H1 (cell line): ENCODE measurements around the gene EEPD1. TPM values are rescaled to one million over a fixed set of nuclear protein-coding genes. Genes with fewer than 3 reads are reported as not detected.

ENCODE experiments used
- CTCF ChIA-PET: fragments of 300-600 bp; sonication (Branson Sonifier 250); formaldehyde crosslinking; loops from one replicate; lab custom pipeline; 2021; ENCODE audit not compliant: partially characterized antibody; lab: Charles Lee
- POLR2A ChIA-PET: fragments of 300-600 bp; sonication (Branson Sonifier 250); formaldehyde crosslinking; loops from one replicate; lab custom pipeline; 2021; ENCODE audit warnings: inconsistent platforms; ENCODE audit not compliant: partially characterized antibody; lab: Charles Lee
- DNase-seq, 2 experiments: peaks; one replicate each; pipeline versions ENCODE4 v3.0.0 to v3.0.0-alpha.2; 2010 to 2022; ENCODE audit warnings: low spot score in 2 of 2, low read depth in 1 of 2, mixed read lengths in 1 of 2
- FAIRE-seq: peaks from 2 replicates; lab custom pipeline; 2011; peaks lifted over from hg19 to GRCh38; lab: Jason Lieb, UNC
- H2AFZ ChIP-seq: 2 replicates; pipeline ENCODE4 v1.8.1; 2012; ENCODE audit warnings: low read length, inconsistent platforms
- H2AK5ac ChIP-seq: 2 replicates; pipeline ENCODE4 v1.6.1; 2013; ENCODE audit warnings: low read depth, low read length
- H2BK120ac ChIP-seq: replicated peaks from 2 replicates; pipeline ENCODE3; 2013; ENCODE audit warnings: low read depth, low read length, inconsistent platforms
- H2BK12ac ChIP-seq: 2 replicates; pipeline ENCODE4 v1.6.1; 2013; ENCODE audit warnings: low read depth, low read length
- H2BK15ac ChIP-seq: 2 replicates; pipeline ENCODE4 v1.6.1; 2013; ENCODE audit warnings: low read length
- H2BK20ac ChIP-seq: 2 replicates; pipeline ENCODE4 v1.6.1; 2013; ENCODE audit warnings: low read length
- H2BK5ac ChIP-seq: 2 replicates; pipeline ENCODE4 v1.6.1; 2013; ENCODE audit warnings: low read depth, low read length
- H3K14ac ChIP-seq: 2 replicates; pipeline ENCODE4 v1.6.1; 2013; ENCODE audit warnings: inconsistent platforms; ENCODE audit not compliant: insufficient read length
- H3K18ac ChIP-seq: 2 replicates; pipeline ENCODE4 v1.6.1; 2013; ENCODE audit warnings: low read length; ENCODE audit errors: extremely low read depth
- H3K23ac ChIP-seq: 2 replicates; pipeline ENCODE4 v1.6.1; 2013; ENCODE audit warnings: inconsistent platforms; ENCODE audit not compliant: insufficient read length
- H3K23me2 ChIP-seq: 2 replicates; pipeline ENCODE4 v1.6.1; 2013; ENCODE audit warnings: low read depth, low read length
- H3K27ac ChIP-seq: 2 replicates; pipeline ENCODE4 v1.6.1; 2011; ENCODE audit warnings: low read depth, low read length, inconsistent platforms
- H3K27me3 ChIP-seq, 4 experiments: replicated peaks in 1 of 4; 1 replicate in 1 of 4; 2 replicates in 3 of 4; pipeline versions ENCODE4 v1.6.1 to v1.8.1; 2011 to 2013; ENCODE audit warnings: low read length in 3 of 4, mild to moderate bottlenecking in 3 of 4, inconsistent platforms in 2 of 4, mixed read lengths in 2 of 4, moderate library complexity in 1 of 4; ENCODE audit not compliant: control insufficient read depth in 3 of 4, insufficient read depth in 3 of 4; ENCODE audit errors: extremely low read depth in 1 of 4
- H3K36me3 ChIP-seq, 4 experiments: 2 replicates each; pipeline versions ENCODE4 v1.6.1 to v1.8.1; 2011 to 2013; ENCODE audit warnings: mild to moderate bottlenecking in 4 of 4, low read length in 3 of 4, moderate library complexity in 2 of 4, control low read depth in 1 of 4, inconsistent platforms in 1 of 4; ENCODE audit not compliant: insufficient read depth in 4 of 4, control insufficient read depth in 2 of 4
- H3K4ac ChIP-seq: replicated peaks from 2 replicates; pipeline ENCODE3; 2013; ENCODE audit warnings: low read length, low read depth, mixed read lengths, inconsistent platforms; ENCODE audit not compliant: insufficient read length
- H3K4me1 ChIP-seq, 4 experiments: replicated peaks in 1 of 4; 1 replicate in 1 of 4; 2 replicates in 3 of 4; pipeline versions ENCODE4 v1.6.1 to v1.8.1; 2011 to 2013; ENCODE audit warnings: low read length in 3 of 4, inconsistent platforms in 2 of 4, mixed read lengths in 1 of 4; ENCODE audit not compliant: insufficient read depth in 4 of 4, control insufficient read depth in 3 of 4
- H3K4me2 ChIP-seq, 2 experiments: 2 replicates each; pipeline versions ENCODE4 v1.6.1 to v1.8.1; 2011 to 2013; ENCODE audit warnings: low read depth in 2 of 2, low read length in 2 of 2, control low read depth in 1 of 2, inconsistent platforms in 1 of 2, mild to moderate bottlenecking in 1 of 2; ENCODE audit not compliant: insufficient read depth in 1 of 2
- H3K4me3 ChIP-seq, 4 experiments: fragments of 200-600, 300-600 bp in 1 of 4; sonication (generic), shearing (Covaris generic), sonication (Bioruptor Twin) in 1 of 4; 2 replicates each; pipeline versions ENCODE4 v1.5.1 to v1.8.1; 2011 to 2016; ENCODE audit warnings: low read length in 4 of 4, low read depth in 3 of 4, control low read depth in 2 of 4, inconsistent platforms in 2 of 4, mild to moderate bottlenecking in 2 of 4, mixed read lengths in 1 of 4, moderate library complexity in 1 of 4; ENCODE audit not compliant: insufficient read depth in 2 of 4; ENCODE audit errors: extremely low read depth in 1 of 4
- H3K56ac ChIP-seq: replicated peaks from 2 replicates; pipeline ENCODE3; 2013; ENCODE audit warnings: low read depth, mild to moderate bottlenecking, mixed read lengths, low read length, inconsistent platforms; ENCODE audit not compliant: insufficient read length
- H3K79me1 ChIP-seq: 2 replicates; pipeline ENCODE4 v1.6.1; 2013; ENCODE audit warnings: low read depth, low read length, control low read depth
- H3K79me2 ChIP-seq, 2 experiments: 2 replicates each; pipeline versions ENCODE4 v1.6.1 to v1.8.1; 2012 to 2013; ENCODE audit warnings: low read length in 2 of 2, mild to moderate bottlenecking in 2 of 2, inconsistent platforms in 1 of 2; ENCODE audit not compliant: insufficient read depth in 2 of 2, control insufficient read depth in 1 of 2
- H3K9ac ChIP-seq, 4 experiments: replicated peaks in 1 of 4; 1 replicate in 1 of 4; 2 replicates in 3 of 4; pipeline versions ENCODE4 v1.6.1 to v1.8.1; 2011 to 2013; ENCODE audit warnings: low read depth in 3 of 4, low read length in 3 of 4, control low read depth in 2 of 4, mild to moderate bottlenecking in 2 of 4, moderate library complexity in 2 of 4, inconsistent platforms in 1 of 4; ENCODE audit errors: extremely low read depth in 1 of 4
- H3K9me3 ChIP-seq, 2 experiments: 2 replicates each; pipeline versions ENCODE4 v1.6.1 to v1.8.1; 2012 to 2013; ENCODE audit warnings: mild to moderate bottlenecking in 2 of 2, moderate library complexity in 2 of 2, control low read depth in 1 of 2, inconsistent platforms in 1 of 2, low read depth in 1 of 2, low read length in 1 of 2, mixed read lengths in 1 of 2; ENCODE audit not compliant: insufficient read depth in 2 of 2
- H4K20me1 ChIP-seq, 2 experiments: replicated peaks in 1 of 2; 2 replicates each; pipeline versions ENCODE3 to v1.8.1; 2011 to 2013; ENCODE audit warnings: inconsistent platforms in 2 of 2, low read length in 2 of 2, mild to moderate bottlenecking in 1 of 2; ENCODE audit not compliant: insufficient read depth in 2 of 2, control insufficient read depth in 1 of 2
- H4K5ac ChIP-seq: 2 replicates; pipeline ENCODE4 v1.6.1; 2013; ENCODE audit warnings: low read length, low read depth, mixed read lengths, inconsistent platforms; ENCODE audit not compliant: insufficient read length
- H4K8ac ChIP-seq: 2 replicates; pipeline ENCODE4 v1.8.0; 2013; ENCODE audit warnings: mild to moderate bottlenecking, moderate library complexity, low read length, inconsistent platforms; ENCODE audit not compliant: insufficient read depth; ENCODE audit errors: extremely low read depth
- H4K91ac ChIP-seq: replicated peaks from 2 replicates; pipeline ENCODE3; 2013; ENCODE audit warnings: low read length, mixed read lengths, inconsistent platforms; ENCODE audit not compliant: insufficient read length
- BACH1 ChIP-seq: IDR thresholded peaks from 2 replicates; pipeline ENCODE4 v1.6.1; 2012; ENCODE audit warnings: low read length, improper control_type of control experiment
- BCL11A ChIP-seq, 2 experiments: IDR thresholded peaks; one replicate each; pipeline ENCODE4 v1.6.1; 2011; ENCODE audit warnings: low read depth in 2 of 2, low read length in 2 of 2, mild to moderate bottlenecking in 2 of 2
- CBX5 ChIP-seq: fragments of 300-800, 300-1000 bp; sonication (generic); IDR thresholded peaks from 2 replicates; pipeline ENCODE4 v1.7.1; 2016; ENCODE audit warnings: antibody characterized with exemption, low read length, low read depth
- FOSL1 ChIP-seq: IDR thresholded peaks from 2 replicates; pipeline ENCODE4 v1.6.1; 2011; ENCODE audit warnings: mild to moderate bottlenecking, low read depth, low read length, moderate library complexity; ENCODE audit not compliant: insufficient read depth
- GABPA ChIP-seq: IDR thresholded peaks from 2 replicates; pipeline ENCODE4 v1.6.1; 2011; ENCODE audit warnings: mild to moderate bottlenecking, low read length, moderate library complexity, borderline replicate concordance; ENCODE audit not compliant: insufficient read depth
- KDM1A ChIP-seq: fragments of 200-600, 300-600 bp; sonication (generic); IDR thresholded peaks from 2 replicates; pipeline ENCODE4 v1.7.1; 2016; ENCODE audit warnings: mild to moderate bottlenecking, low read length, borderline replicate concordance
- POLR2A ChIP-seq, 2 experiments: IDR thresholded peaks; 1 replicate in 1 of 2; 2 replicates in 1 of 2; pipeline ENCODE4 v1.6.1; 2011; ENCODE audit warnings: low read depth in 2 of 2, low read length in 2 of 2, mild to moderate bottlenecking in 2 of 2; ENCODE audit errors: control extremely low read depth in 1 of 2
- SIN3A ChIP-seq, 2 experiments: IDR thresholded peaks in 1 of 2; conservative IDR thresholded peaks in 1 of 2; 2 replicates each; pipeline ENCODE4 v1.6.1; 2011 to 2012; ENCODE audit warnings: low read length in 2 of 2, improper control_type of control experiment in 1 of 2, low read depth in 1 of 2, mild to moderate bottlenecking in 1 of 2
- SP1 ChIP-seq: IDR thresholded peaks from 2 replicates; pipeline ENCODE4 v1.6.1; 2011; ENCODE audit warnings: low read depth, low read length
- SP4 ChIP-seq: IDR thresholded peaks from 2 replicates; pipeline ENCODE4 v1.6.1; 2012; ENCODE audit warnings: low read length, inconsistent platforms
- TBP ChIP-seq: IDR thresholded peaks from 2 replicates; pipeline ENCODE4 v1.6.1; 2011; ENCODE audit warnings: low read depth, low read length, improper control_type of control experiment
- WGBS, 2 experiments: shearing (Covaris generic) in 1 of 2; methylation state at CpG; one replicate each; pipeline versions ENCODE4 v1.1.6 to v1.1.7; 2013 to 2015; ENCODE audit warnings: low lambda C conversion rate in 2 of 2, mixed read lengths in 2 of 2, inconsistent platforms in 1 of 2, low coverage in 1 of 2, missing lambda C conversion rate in 1 of 2; ENCODE audit not compliant: insufficient replicate concordance in 2 of 2, insufficient coverage in 1 of 2, insufficient read length in 1 of 2; ENCODE audit errors: extremely low coverage in 1 of 2, missing lambda C conversion rate in 1 of 2; 5-methylcytosine and 5-hydroxymethylcytosine counted together
- polyA plus RNA-seq, 7 experiments: library from polyadenylated mRNA; depleted of rRNA in 3 of 7; stranded (reverse) in 5 of 7; unstranded in 2 of 7; fragments of >200 nt in 5 of 7; fragments of 200-250 nt in 2 of 7; gene quantifications; 1 replicate in 5 of 7; 2 replicates in 1 of 7; 4 replicates in 1 of 7; pipeline versions ENCODE4 v1.2.1 to v1.2.3, GENCODE V29; 2011 to 2013; ENCODE audit warnings: missing spikeins in 2 of 7, mixed read lengths in 2 of 7
- total RNA-seq: library from RNA; stranded (reverse); fragmentation: NEBNext Ultra II Directional; extraction: Animal tissue kit (Norgen Biotek cat#: 25700); gene quantifications from 2 replicates; pipeline ENCODE4 v1.2.1, GENCODE V29; 2021
- TF ChIP-seq, protein P1 (sequence below): IDR thresholded peaks from 2 replicates; pipeline ENCODE4 v1.6.1; 2012; ENCODE audit warnings: inconsistent platforms
- TF ChIP-seq, protein P2 (sequence below): IDR thresholded peaks from 2 replicates; pipeline ENCODE4 v1.6.1; 2011; ENCODE audit warnings: low read length, improper control_type of control experiment

The EEPD1 gene
- total and polyA plus RNA-seq, 2 of the 8 experiments (the other 6 are each of a cell fraction or from before 2014, with no cell fraction given), result 3.1 to 7.8 TPM

DNA sequence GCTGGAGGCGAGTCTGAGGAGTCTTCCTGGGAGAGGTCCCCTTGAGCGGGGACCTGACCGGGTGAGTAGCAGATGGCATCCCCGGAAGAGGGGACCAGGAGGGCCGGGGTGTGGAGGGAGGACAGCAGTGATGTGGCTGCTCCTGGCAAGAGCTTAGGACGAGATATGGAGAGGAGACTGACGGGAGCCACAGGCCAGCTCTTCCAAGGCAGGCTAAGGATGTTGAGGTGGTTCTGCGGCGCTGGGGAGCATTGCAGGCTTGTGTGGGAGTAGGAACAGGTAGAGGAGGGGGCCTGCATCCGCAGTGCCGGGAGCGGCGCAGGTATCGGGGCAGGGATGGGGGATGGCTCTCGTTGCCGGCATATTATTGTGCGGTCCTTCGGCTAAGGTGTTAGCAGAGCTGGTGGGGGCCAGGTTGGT is 159.9 kb downstream of the EEPD1 start:
- POLR2A ChIA-PET, result interaction anchor here (1.2 kb wide), 1 partner anchor 29 kb away, joined by 3 read pairs; no protein-coding TSS in a partner anchor
- CTCF ChIA-PET, result interaction anchor here (0.6 to 11.1 kb wide), 23 partner anchors 8 to 327 kb away, joined by 3 to 80 read pairs (median 4); no protein-coding TSS in a partner anchor
- TF ChIP-seq SP4 (no peak), SP1 (no peak), FOSL1 (no peak), KDM1A (no peak), SIN3A (conservative IDR thresholded peaks at IDR 0.05 in 1 of 2, IDR thresholded peaks at IDR 0.05 in 1 of 2; ENCODE audit: low read depth in 1 of 2, low read length in 2 of 2) (no peak), CBX5 (no peak), TBP (no peak), GABPA (no peak), BACH1 (no peak), POLR2A (IDR thresholded peaks at IDR 0.05; ENCODE audit: control extremely low read depth in 1 of 2, low read depth in 2 of 2, low read length in 2 of 2) (no peak), BCL11A (IDR thresholded peaks at IDR 0.05; ENCODE audit: low read depth in 2 of 2, low read length in 2 of 2) (no peak)
- TF ChIP-seq, protein P1, sequence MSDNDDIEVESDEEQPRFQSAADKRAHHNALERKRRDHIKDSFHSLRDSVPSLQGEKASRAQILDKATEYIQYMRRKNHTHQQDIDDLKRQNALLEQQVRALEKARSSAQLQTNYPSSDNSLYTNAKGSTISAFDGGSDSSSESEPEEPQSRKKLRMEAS, result no peak
- TF ChIP-seq, protein P2, sequence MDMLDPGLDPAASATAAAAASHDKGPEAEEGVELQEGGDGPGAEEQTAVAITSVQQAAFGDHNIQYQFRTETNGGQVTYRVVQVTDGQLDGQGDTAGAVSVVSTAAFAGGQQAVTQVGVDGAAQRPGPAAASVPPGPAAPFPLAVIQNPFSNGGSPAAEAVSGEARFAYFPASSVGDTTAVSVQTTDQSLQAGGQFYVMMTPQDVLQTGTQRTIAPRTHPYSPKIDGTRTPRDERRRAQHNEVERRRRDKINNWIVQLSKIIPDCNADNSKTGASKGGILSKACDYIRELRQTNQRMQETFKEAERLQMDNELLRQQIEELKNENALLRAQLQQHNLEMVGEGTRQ, result no peak

More for the DNA sequence above, 159.9 kb downstream of the EEPD1 start:
- no peak overlapping the region for H3K14ac ChIP-seq
- no peak overlapping the region for H3K27ac ChIP-seq
- H3K23ac ChIP-seq, result no peak overlapping the region
- FAIRE-seq (no peak), DNase-seq (no peak)
- no peaks in the 10 kb centered on the region for H3K27me3 ChIP-seq
- no peaks in the 10 kb centered on the region for H3K36me3 ChIP-seq
- H2BK120ac ChIP-seq, result no peak overlapping the region
- H3K4me3 ChIP-seq, result no peak overlapping the region
- H3K79me2 ChIP-seq, result no peaks in the 10 kb centered on the region
- H3K9me3 ChIP-seq, result no peaks in the 10 kb centered on the region
- H4K91ac ChIP-seq, result no peak overlapping the region
- no peak overlapping the region for H2AK5ac ChIP-seq
- H3K56ac ChIP-seq, result no peak overlapping the region
- H3K4me1 ChIP-seq, result peaks cover 0 to 6% (median 0%) of the 10 kb centered on the region in 4 experiments; a peak in 3 of 7 replicates
- H3K4me2 ChIP-seq, result no peak overlapping the region
- H2BK15ac ChIP-seq, result no peak overlapping the region
- H4K8ac ChIP-seq, result no peak overlapping the region
- no peak overlapping the region for H2AFZ ChIP-seq
- no peak overlapping the region for H3K18ac ChIP-seq
- H3K23me2 ChIP-seq, result no peaks in the 10 kb centered on the region
- no peak overlapping the region; the same call in 1 of the 2 replicates for H2BK5ac ChIP-seq
- no peak overlapping the region for H2BK12ac ChIP-seq
- no peaks in the 10 kb centered on the region for H3K79me1 ChIP-seq
- no peak overlapping the region for H3K4ac ChIP-seq
- 89% methylated on average over 18 of the region's 18 CpGs; no CpG with 5 or more reads in 1 of the 2 experiments for WGBS, 2 experiments
- no peak overlapping the region for H2BK20ac ChIP-seq
- H4K5ac ChIP-seq, result no peak overlapping the region
- H3K9ac ChIP-seq, result no peak overlapping the region
- no peaks in the 10 kb centered on the region for H4K20me1 ChIP-seq
